GM12878 (cell line): Measurements from ENCODE around the gene MRGPRF. TPM values are rescaled to one million over a fixed set of nuclear protein-coding genes. Genes with fewer than 3 reads are reported as not detected.

ENCODE experiments used
- ATAC-seq: fragments of 200-7000 bp; cut with Tn5 transposase; 3 replicates; pipeline ENCODE4 v1.9.1; 2020; ENCODE audit warnings: mild to moderate bottlenecking, moderate library complexity
- BruUV-seq: library from RNA; stranded (reverse); fragments of 400-500 nt; replicated peaks from 2 replicates; lab custom pipeline; 2021; lab: Mats Ljungman, UMichigan
- CTCF ChIA-PET: fragments of 300-600 bp; sonication (Branson Sonifier 250); formaldehyde crosslinking; extraction: SDS; loops from one replicate; lab custom pipeline; 2021; ENCODE audit warnings: inconsistent platforms; lab: Yijun Ruan, JAX
- POLR2A ChIA-PET: fragments of 350-600 bp; formaldehyde crosslinking; extraction: SDS; loops from one replicate; lab custom pipeline; 2021; ENCODE audit warnings: inconsistent platforms; lab: Charles Lee
- RAD21 ChIA-PET: fragments of 300-600 bp; sonication (Branson Sonifier 250); formaldehyde crosslinking; loops from one replicate; lab custom pipeline; 2023; ENCODE audit warnings: antibody characterized with exemption; ENCODE audit not compliant: unreplicated experiment; lab: Charles Lee
- SMC1A ChIA-PET: fragments of 300-600 bp; sonication (Branson Sonifier 250); formaldehyde crosslinking; loops from one replicate; lab custom pipeline; 2023; ENCODE audit not compliant: unreplicated experiment, uncharacterized antibody; lab: Charles Lee
- DNase-seq: peaks from one replicate; pipeline ENCODE4 v3.0.0-alpha.2; 2011; ENCODE audit warnings: low read depth, low spot score
- FAIRE-seq: peaks from 3 replicates; lab custom pipeline; 2011; peaks lifted over from hg19 to GRCh38; lab: Jason Lieb, UNC
- H2AFZ ChIP-seq: 2 replicates; pipeline ENCODE4 v1.6.0; 2011; ENCODE audit warnings: low read depth, low read length, control low read depth; ENCODE audit not compliant: control insufficient read depth
- H3K27ac ChIP-seq: 2 replicates; pipeline ENCODE4 v1.5.1; 2011; ENCODE audit warnings: control low read depth; ENCODE audit not compliant: control insufficient read depth, insufficient read depth
- H3K27me3 ChIP-seq, 2 experiments: replicated peaks in 1 of 2; 2 replicates each; pipeline versions ENCODE4 v1.6.0 to v1.6.1; 2011; ENCODE audit warnings: low read length in 1 of 2; ENCODE audit not compliant: control insufficient read depth in 2 of 2, insufficient read depth in 2 of 2
- H3K36me3 ChIP-seq, 2 experiments: 2 replicates each; pipeline ENCODE4 v1.5.1; 2011; ENCODE audit warnings: low read length in 1 of 2; ENCODE audit not compliant: control insufficient read depth in 2 of 2, insufficient read depth in 2 of 2
- H3K4me1 ChIP-seq: 2 replicates; pipeline ENCODE4 v1.6.1; 2011; ENCODE audit warnings: mild to moderate bottlenecking, low read length, moderate library complexity, mixed read lengths; ENCODE audit not compliant: control insufficient read depth, insufficient read depth
- H3K4me2 ChIP-seq: 2 replicates; pipeline ENCODE4 v1.6.0; 2011; ENCODE audit warnings: control low read depth; ENCODE audit not compliant: control insufficient read depth, insufficient read depth
- H3K4me3 ChIP-seq: fragments of 200-600 bp; sonication (generic); 2 replicates; pipeline ENCODE4 v1.5.1; 2016
- H3K79me2 ChIP-seq: 2 replicates; pipeline ENCODE4 v1.6.0; 2011; ENCODE audit warnings: low read length; ENCODE audit not compliant: control insufficient read depth, insufficient read depth
- H3K9ac ChIP-seq: 2 replicates; pipeline ENCODE4 v1.8.0; 2011; ENCODE audit warnings: low read length, control low read depth, mixed read lengths; ENCODE audit not compliant: control insufficient read depth, insufficient read depth
- H3K9me3 ChIP-seq: replicated peaks from 3 replicates; pipeline ENCODE4 v1.5.1; 2011; ENCODE audit warnings: mild to moderate bottlenecking, low read length; ENCODE audit not compliant: control insufficient read depth, insufficient read depth
- H4K20me1 ChIP-seq: 2 replicates; pipeline ENCODE4 v1.6.0; 2011; ENCODE audit not compliant: control insufficient read depth, insufficient read depth
- GABPA ChIP-seq: IDR thresholded peaks from 2 replicates; pipeline ENCODE4 v1.6.1; 2014; ENCODE audit warnings: antibody characterized with exemption, low read depth, mild to moderate bottlenecking, inconsistent platforms
- HCFC1 ChIP-seq: fragments of 150-350 bp; IDR thresholded peaks from 2 replicates; pipeline ENCODE4 v1.6.1; 2014; ENCODE audit warnings: low read length
- LARP7 ChIP-seq: fragments of 450-650 bp; IDR thresholded peaks from 2 replicates; pipeline ENCODE4 v1.6.1; 2017; ENCODE audit warnings: mild to moderate bottlenecking
- NFXL1 ChIP-seq: fragments of 450-650 bp; IDR thresholded peaks from 2 replicates; pipeline ENCODE4 v1.6.1; 2017; ENCODE audit warnings: antibody characterized with exemption, mild to moderate bottlenecking, borderline replicate concordance
- NR2C1 ChIP-seq: fragments of 450-650 bp; IDR thresholded peaks from 2 replicates; pipeline ENCODE4 v1.6.1; 2017; ENCODE audit warnings: antibody characterized with exemption, mild to moderate bottlenecking, moderate library complexity
- PKNOX1 ChIP-seq: fragments of 450-650 bp; IDR thresholded peaks from 2 replicates; pipeline ENCODE4 v1.6.1; 2016; ENCODE audit warnings: mild to moderate bottlenecking
- RAD51 ChIP-seq: fragments of 450-650 bp; IDR thresholded peaks from 2 replicates; pipeline ENCODE4 v1.6.1; 2016; ENCODE audit warnings: moderate library complexity, mild to moderate bottlenecking, inconsistent platforms
- RUNX3 ChIP-seq: IDR thresholded peaks from 2 replicates; pipeline ENCODE4 v1.6.1; 2012; ENCODE audit warnings: low read length, inconsistent platforms
- SIX5 ChIP-seq: IDR thresholded peaks from 2 replicates; pipeline ENCODE4 v1.6.1; 2011; ENCODE audit warnings: mild to moderate bottlenecking, low read depth, low read length, moderate library complexity; ENCODE audit not compliant: severe bottlenecking
- SMARCA5 ChIP-seq: fragments of 450-650 bp; IDR thresholded peaks from 2 replicates; pipeline ENCODE4 v1.6.1; 2017; ENCODE audit warnings: mild to moderate bottlenecking
- YY1 ChIP-seq: IDR thresholded peaks from 2 replicates; pipeline ENCODE4 v1.6.1; 2011; ENCODE audit warnings: low read depth, mild to moderate bottlenecking, low read length
- ZNF207 ChIP-seq: fragments of 450-650 bp; IDR thresholded peaks from 2 replicates; pipeline ENCODE4 v1.6.1; 2014; ENCODE audit warnings: antibody characterized with exemption, mild to moderate bottlenecking, borderline replicate concordance
- WGBS: methylation state at CpG from one replicate; pipeline ENCODE4 v1.1.6; 2016; ENCODE audit warnings: low lambda C conversion rate; ENCODE audit not compliant: insufficient replicate concordance, insufficient coverage; ENCODE audit errors: missing lambda C conversion rate; 5-methylcytosine and 5-hydroxymethylcytosine counted together
- in situ Hi-C: fragments of 300-500 bp; cut with MboI; formaldehyde crosslinking; loops from 9 replicates; pipeline ENCODE4 v1.14.3; 2018; ENCODE audit warnings: mixed read lengths
- intact Hi-C: fragments of 100-400 bp; cut with micrococcal nuclease; formaldehyde crosslinking; loops from one replicate; pipeline ENCODE4 v1.14.2; 2022; ENCODE audit not compliant: unreplicated experiment
- polyA plus RNA-seq, 11 experiments: library from polyadenylated mRNA; depleted of rRNA in 4 of 11; unstranded in 6 of 11; stranded (reverse) in 5 of 11; fragments of >200 nt; fragmentation: Nextera tagmentation in 4 of 11; fragmentation: Illumina TruSeq in 1 of 11; extraction: Ambion mirVana in 4 of 11; extraction: Trizol in 1 of 11; gene quantifications; 1 replicate in 1 of 11; 2 replicates in 10 of 11; pipeline versions ENCODE4 v1.2.1 to v1.2.3, GENCODE V29; 2011 to 2016; ENCODE audit warnings: inconsistent platforms in 2 of 11, missing spikeins in 2 of 11, low read depth in 1 of 11
- total RNA-seq, 4 experiments: library from RNA; depleted of rRNA in 3 of 4; stranded (reverse); fragments of >200 nt in 3 of 4; fragmentation: Illumina TruSeq in 1 of 4; extraction: Trizol in 1 of 4; gene quantifications; 2 replicates each; pipeline versions ENCODE4 v1.2.1 to v1.2.3, GENCODE V29; 2013 to 2021
- TF ChIP-seq, protein P1 (sequence below): IDR thresholded peaks from 2 replicates; pipeline ENCODE4 v1.6.1; 2011; ENCODE audit warnings: low read depth, low read length, improper control_type of control experiment, borderline replicate concordance
- TF ChIP-seq, protein P2 (sequence below): IDR thresholded peaks from 2 replicates; pipeline ENCODE4 v1.6.1; 2011; ENCODE audit warnings: low read depth, mild to moderate bottlenecking, low read length, moderate library complexity, borderline replicate concordance; ENCODE audit errors: extremely low read depth
- TF ChIP-seq, protein P3 (sequence below): IDR thresholded peaks from 2 replicates; pipeline ENCODE4 v1.6.1; 2011; ENCODE audit warnings: borderline replicate concordance, low read depth, mild to moderate bottlenecking, moderate library complexity, mixed read lengths, low read length; ENCODE audit not compliant: insufficient read depth; ENCODE audit errors: extremely low read length

Gene MRGPRF
- total and polyA plus RNA-seq, 10 of the 15 experiments (the other 5 are each of a cell fraction or from before 2014, with no cell fraction given): not detected

- TF ChIP-seq SMARCA5: no peak
Observed at GRCh38 chr11:68976095-68976494, 37.0 kb downstream of the MRGPRF start (continued).

DNA sequence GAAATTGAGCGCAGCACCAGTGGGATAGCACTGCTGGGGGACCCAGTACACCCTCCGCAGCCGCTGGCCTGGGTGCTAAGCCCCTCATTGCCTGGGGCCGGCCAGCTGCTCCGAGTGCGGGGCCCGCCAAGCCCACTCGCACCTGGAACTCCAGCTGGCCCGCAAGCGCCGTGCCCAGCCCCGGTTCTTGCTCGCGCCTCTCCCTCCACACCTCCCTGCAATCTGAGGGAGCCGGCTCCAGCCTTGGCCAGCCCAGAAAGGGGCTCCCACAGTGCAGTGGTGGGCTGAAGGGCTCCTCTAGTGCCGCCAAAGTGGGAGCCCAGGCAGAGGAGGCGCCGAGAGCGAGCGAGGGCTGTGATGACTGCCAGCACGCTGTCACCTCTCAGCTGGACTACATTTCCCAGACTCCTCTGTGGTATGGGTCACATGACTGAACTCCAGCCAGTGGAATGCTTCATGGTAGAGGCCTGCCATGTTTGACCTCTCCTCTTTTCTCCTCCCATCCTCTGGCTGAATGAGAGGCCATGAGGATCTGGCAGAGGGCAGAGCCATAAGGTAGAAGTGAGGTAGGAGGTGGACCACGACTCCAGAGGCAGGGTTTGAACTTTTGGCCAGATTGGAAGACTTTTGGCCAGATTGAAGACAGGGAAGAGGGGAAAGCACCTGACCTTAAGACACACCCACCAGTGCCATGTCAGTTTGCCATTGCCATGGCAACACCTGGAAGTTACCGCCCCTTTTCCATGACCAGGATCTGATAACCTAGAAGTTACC, 38.4 kb downstream of the MRGPRF start:
- SMC1A ChIA-PET: no interaction called here
- 75% methylated on average over 23 of the region's 23 CpGs for WGBS
- Histone ChIP-seq H3K9me3 (no peaks in the 10 kb centered on the region), H3K4me2 (no peak overlapping the region), H3K4me3 (no peak overlapping the region), H3K79me2 (no peaks in the 10 kb centered on the region), H3K27me3 (no peaks in the 10 kb centered on the region; a peak in 2 of 4 replicates), H4K20me1 (no peaks in the 10 kb centered on the region), H3K27ac (no peak overlapping the region), H3K36me3 (no peaks in the 10 kb centered on the region), H3K4me1 (no peaks in the 10 kb centered on the region), H3K9ac (no peak overlapping the region), H2AFZ (peak overlapping the region; percentile 72)
- ATAC-seq (peak; percentile 84), DNase-seq (no peak), FAIRE-seq (peak; percentile 66)
- TF ChIP-seq, protein P1, sequence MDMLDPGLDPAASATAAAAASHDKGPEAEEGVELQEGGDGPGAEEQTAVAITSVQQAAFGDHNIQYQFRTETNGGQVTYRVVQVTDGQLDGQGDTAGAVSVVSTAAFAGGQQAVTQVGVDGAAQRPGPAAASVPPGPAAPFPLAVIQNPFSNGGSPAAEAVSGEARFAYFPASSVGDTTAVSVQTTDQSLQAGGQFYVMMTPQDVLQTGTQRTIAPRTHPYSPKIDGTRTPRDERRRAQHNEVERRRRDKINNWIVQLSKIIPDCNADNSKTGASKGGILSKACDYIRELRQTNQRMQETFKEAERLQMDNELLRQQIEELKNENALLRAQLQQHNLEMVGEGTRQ: peak; percentile 17; the same call in 1 of the 2 replicates
- TF ChIP-seq YY1 (peak; percentile 89), LARP7 (no peak), RAD51 (peak; percentile 56; the same call in 1 of the 2 replicates), HCFC1 (peak; percentile 65), ZNF207 (no peak), GABPA (no peak), RUNX3 (peak; percentile 42; the same call in 1 of the 2 replicates), SIX5 (peak; percentile 66), NR2C1 (0 out of 2 replicates have a peak, but pooled peaks have one; percentile 13), NFXL1 (no peak), PKNOX1 (peak; percentile 74)
- TF ChIP-seq, protein P2, sequence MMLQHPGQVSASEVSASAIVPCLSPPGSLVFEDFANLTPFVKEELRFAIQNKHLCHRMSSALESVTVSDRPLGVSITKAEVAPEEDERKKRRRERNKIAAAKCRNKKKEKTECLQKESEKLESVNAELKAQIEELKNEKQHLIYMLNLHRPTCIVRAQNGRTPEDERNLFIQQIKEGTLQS: peak; percentile 47; the same call in 1 of the 2 replicates
- TF ChIP-seq, protein P3, sequence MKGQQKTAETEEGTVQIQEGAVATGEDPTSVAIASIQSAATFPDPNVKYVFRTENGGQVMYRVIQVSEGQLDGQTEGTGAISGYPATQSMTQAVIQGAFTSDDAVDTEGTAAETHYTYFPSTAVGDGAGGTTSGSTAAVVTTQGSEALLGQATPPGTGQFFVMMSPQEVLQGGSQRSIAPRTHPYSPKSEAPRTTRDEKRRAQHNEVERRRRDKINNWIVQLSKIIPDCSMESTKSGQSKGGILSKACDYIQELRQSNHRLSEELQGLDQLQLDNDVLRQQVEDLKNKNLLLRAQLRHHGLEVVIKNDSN: peak; percentile 64
- in situ Hi-C loops: no loop called here
- RAD21 ChIA-PET: no interaction called here
- POLR2A ChIA-PET: interaction anchor here (0.6 kb wide), 1 partner anchor 394 kb away, joined by 3 read pairs; no protein-coding TSS in a partner anchor
- intact Hi-C loops: no loop called here
- CTCF ChIA-PET: no interaction called here
- BruUV-seq: no TSS peak
